Stromal cell of bone marrow (primary cell): ENCODE measurements around the gene RAB20.

Experiments
- DNase-seq: peaks from one replicate; pipeline ENCODE4 v3.0.0-alpha.2; 2012; ENCODE audit warnings: low read depth

RAB20 gene

GRCh38 chr13:110529522-110530311, 31.8 kb downstream of the RAB20 start:
- DNase-seq: no peak

- DNase-seq: no peak
These were observed 32.6 kb downstream of the RAB20 start for GRCh38 chr13:110528911-110529310.

- DNase-seq: peak; percentile 51
These were observed 33.2 kb downstream of the RAB20 start for GRCh38 chr13:110528371-110528770.

- no peak for DNase-seq
These were observed 35.9 kb downstream of the RAB20 start for GRCh38 chr13:110525328-110526319.

GRCh38 chr13:110524541-110525257, 36.8 kb downstream of the RAB20 start:
- DNase-seq: no peak

- DNase-seq: no peak
These were observed 37.5 kb downstream of the RAB20 start for GRCh38 chr13:110523838-110524540.

- no peak for DNase-seq
These were observed 38.3 kb downstream of the RAB20 start for GRCh38 chr13:110523180-110523579.

GRCh38 chr13:110522721-110523120, 38.8 kb downstream of the RAB20 start:
- no peak for DNase-seq

- no peak for DNase-seq
These were observed 39.6 kb downstream of the RAB20 start for GRCh38 chr13:110521946-110522345.

GRCh38 chr13:110521296-110521680, 40.2 kb downstream of the RAB20 start:
- no peak for DNase-seq

GRCh38 chr13:110520431-110521295, 40.9 kb downstream of the RAB20 start:
- DNase-seq: peak; percentile 90

- no peak for DNase-seq
These were observed 42.0 kb downstream of the RAB20 start for GRCh38 chr13:110519506-110519905.

- DNase-seq: no peak
These were observed 42.5 kb downstream of the RAB20 start for GRCh38 chr13:110519046-110519445.

GRCh38 chr13:110518571-110518970, 43.0 kb downstream of the RAB20 start:
- no peak for DNase-seq

GRCh38 chr13:110518226-110518525, 43.3 kb downstream of the RAB20 start:
- DNase-seq: no peak

GRCh38 chr13:110517505-110518225, 43.9 kb downstream of the RAB20 start:
- DNase-seq: no peak

- no peak for DNase-seq
These were observed 45.0 kb downstream of the RAB20 start for GRCh38 chr13:110516500-110516899.

- DNase-seq: no peak
These were observed 49.3 kb downstream of the RAB20 start for GRCh38 chr13:110512198-110512740.

GRCh38 chr13:110511509-110512181, 49.9 kb downstream of the RAB20 start:
- DNase-seq: no peak
